ENCODE measurements around the gene NECAP2. TPM values are rescaled to one million over a fixed set of nuclear protein-coding genes. Genes with fewer than 3 reads are reported as not detected.
"Not testable (repeated sequence)": the region's sequence is repeated elsewhere in the genome, so short reads cannot be mapped to it uniquely, and the experiment has no call there.

NECAP2 gene
- total and polyA plus RNA-seq, 8 donors, result 69.5 to 84.1 (median 77.4) TPM

DNA sequence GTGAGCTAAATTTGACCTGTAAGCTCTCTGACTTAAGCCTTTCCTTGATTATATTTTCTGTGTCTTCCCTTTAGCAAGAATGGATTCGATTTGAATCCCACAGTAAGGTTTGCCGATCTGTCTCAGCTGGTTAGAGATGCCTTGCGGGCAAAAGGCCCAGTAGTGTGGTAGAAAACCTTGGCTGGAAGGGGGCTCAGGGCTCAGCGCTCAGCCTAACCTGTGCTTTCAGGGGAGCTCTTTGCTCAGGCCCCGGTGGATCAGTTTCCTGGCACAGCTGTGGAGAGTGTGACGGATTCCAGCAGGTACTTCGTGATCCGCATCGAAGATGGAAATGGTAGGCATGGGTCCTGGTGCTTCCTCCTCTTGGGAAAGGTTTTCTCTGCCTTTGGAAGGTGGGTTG is 7.1 kb downstream of the NECAP2 start:
- TF ChIP-seq, protein P1, sequence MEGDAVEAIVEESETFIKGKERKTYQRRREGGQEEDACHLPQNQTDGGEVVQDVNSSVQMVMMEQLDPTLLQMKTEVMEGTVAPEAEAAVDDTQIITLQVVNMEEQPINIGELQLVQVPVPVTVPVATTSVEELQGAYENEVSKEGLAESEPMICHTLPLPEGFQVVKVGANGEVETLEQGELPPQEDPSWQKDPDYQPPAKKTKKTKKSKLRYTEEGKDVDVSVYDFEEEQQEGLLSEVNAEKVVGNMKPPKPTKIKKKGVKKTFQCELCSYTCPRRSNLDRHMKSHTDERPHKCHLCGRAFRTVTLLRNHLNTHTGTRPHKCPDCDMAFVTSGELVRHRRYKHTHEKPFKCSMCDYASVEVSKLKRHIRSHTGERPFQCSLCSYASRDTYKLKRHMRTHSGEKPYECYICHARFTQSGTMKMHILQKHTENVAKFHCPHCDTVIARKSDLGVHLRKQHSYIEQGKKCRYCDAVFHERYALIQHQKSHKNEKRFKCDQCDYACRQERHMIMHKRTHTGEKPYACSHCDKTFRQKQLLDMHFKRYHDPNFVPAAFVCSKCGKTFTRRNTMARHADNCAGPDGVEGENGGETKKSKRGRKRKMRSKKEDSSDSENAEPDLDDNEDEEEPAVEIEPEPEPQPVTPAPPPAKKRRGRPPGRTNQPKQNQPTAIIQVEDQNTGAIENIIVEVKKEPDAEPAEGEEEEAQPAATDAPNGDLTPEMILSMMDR (IDR thresholded peaks at IDR 0.05), result no peak
- peaks cover 0 to 95% of the 10 kb centered on the region in 2 donors for H3K36me3 ChIP-seq
- no peak for ATAC-seq
- no peaks in the 10 kb centered on the region for H3K27me3 ChIP-seq
- intact Hi-C loops (cut with DNase I), result no loop called here
- no peak for DNase-seq
- no peak overlapping the region for H3K27ac ChIP-seq
- no peak overlapping the region for H3K4me3 ChIP-seq
- H3K4me1 ChIP-seq, result peaks cover 6 to 24% of the 10 kb centered on the region in 2 donors
- no peaks in the 10 kb centered on the region for H3K9me3 ChIP-seq

DNA sequence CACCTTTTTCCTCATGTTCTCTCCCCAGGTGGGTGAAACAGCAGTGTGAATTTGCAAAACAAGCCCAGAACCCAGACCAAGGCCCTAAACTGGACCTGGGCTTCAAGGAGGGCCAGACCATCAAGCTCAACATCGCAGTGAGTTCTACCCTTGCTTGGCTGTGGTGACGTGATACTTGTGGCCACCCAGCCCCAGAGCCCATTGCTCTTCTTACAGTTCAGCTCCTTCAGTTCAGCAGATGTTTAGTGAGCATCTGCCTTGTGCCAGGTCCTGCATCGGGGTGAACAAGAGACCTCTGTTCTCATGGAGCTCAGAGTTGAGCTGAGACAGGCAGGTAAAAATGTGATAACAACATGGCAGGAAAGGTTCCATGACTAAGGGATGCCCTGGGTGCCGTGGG is 8.5 kb downstream of the NECAP2 start:
- no peak overlapping the region for H3K27ac ChIP-seq
- no peak for DNase-seq
- peaks cover 0 to 10% of the 10 kb centered on the region in 2 donors for H3K4me1 ChIP-seq
- no peak overlapping the region for H3K4me3 ChIP-seq
- intact Hi-C loops (cut with DNase I), result no loop called here
- H3K36me3 ChIP-seq, result peaks cover 0 to 100% of the 10 kb centered on the region in 2 donors
- ATAC-seq, result no peak
- no peaks in the 10 kb centered on the region for H3K27me3 ChIP-seq
- H3K9me3 ChIP-seq, result no peaks in the 10 kb centered on the region
- TF ChIP-seq, protein P1 (IDR thresholded peaks at IDR 0.05), result no peak

DNA sequence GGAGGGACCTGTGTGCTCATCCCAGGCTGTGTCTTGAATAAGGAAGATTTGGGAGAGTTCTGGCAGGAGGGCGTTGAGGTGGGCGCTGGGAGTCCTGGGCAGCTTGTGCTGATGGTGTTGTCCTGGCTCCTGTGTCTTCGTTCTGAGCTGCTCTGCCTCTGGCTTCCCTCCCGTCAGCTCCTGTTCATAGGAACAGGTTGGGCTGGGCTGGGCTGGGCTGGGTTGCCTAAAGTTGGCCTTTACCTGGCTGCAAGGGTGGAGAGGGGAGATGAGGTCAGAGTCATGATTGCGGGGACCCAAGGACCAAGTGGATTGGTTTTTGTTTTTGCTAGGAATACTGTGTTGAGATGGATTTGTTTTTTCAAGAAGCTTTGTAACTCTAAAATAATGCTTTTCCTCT is 9.1 kb downstream of the NECAP2 start:
- DNase-seq (no peak), ATAC-seq (no peak)
- intact Hi-C loops (cut with DNase I), result no loop called here
- no peak overlapping the region for H3K27ac ChIP-seq
- TF ChIP-seq, protein P1 (IDR thresholded peaks at IDR 0.05), result no peak
- H3K4me1 ChIP-seq, result peaks cover 0 to 4% of the 10 kb centered on the region in 2 donors
- H3K4me3 ChIP-seq, result no peak overlapping the region
- peaks cover 0 to 100% of the 10 kb centered on the region in 2 donors for H3K36me3 ChIP-seq
- no peaks in the 10 kb centered on the region for H3K27me3 ChIP-seq
- H3K9me3 ChIP-seq, result no peaks in the 10 kb centered on the region

DNA sequence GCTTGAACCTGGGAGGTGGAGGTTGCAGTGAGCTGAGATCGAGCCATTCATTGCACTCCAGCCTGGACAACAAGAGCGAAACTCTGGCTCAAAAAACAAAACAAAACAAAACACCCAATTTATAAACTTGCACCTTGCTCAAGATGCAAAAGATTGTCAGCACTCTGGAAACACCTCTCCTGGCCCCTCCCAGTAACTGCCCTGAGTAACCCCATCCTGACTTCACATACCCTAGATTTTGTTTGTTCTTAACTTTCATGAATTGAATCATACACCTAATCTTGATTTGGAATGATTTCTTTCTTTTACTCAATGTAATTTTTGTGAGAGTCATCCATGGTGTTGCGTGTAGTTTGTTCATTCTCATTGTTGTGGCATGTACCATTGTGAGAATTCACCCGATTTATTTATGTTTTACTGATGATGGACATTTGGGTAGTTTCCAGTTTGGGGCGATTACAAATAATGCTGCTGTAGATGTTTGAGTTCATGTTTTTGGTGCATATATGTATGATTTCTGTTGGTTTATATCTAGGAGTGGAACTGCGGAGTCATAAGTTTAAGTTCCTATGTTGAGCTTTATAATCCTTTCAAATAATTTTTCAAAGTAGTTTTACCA is 10.4 kb downstream of the NECAP2 start:
- H3K4me1 ChIP-seq, result no peaks in the 10 kb centered on the region
- ATAC-seq (no peak), DNase-seq (no peak)
- H3K36me3 ChIP-seq, result peaks cover 0 to 100% of the 10 kb centered on the region in 2 donors
- H3K27ac ChIP-seq, result no peak overlapping the region
- H3K9me3 ChIP-seq, result no peaks in the 10 kb centered on the region
- intact Hi-C loops (cut with DNase I), result no loop called here
- TF ChIP-seq, protein P1 (IDR thresholded peaks at IDR 0.05), result no peak
- H3K4me3 ChIP-seq, result no peak overlapping the region
- H3K27me3 ChIP-seq, result no peaks in the 10 kb centered on the region

DNA sequence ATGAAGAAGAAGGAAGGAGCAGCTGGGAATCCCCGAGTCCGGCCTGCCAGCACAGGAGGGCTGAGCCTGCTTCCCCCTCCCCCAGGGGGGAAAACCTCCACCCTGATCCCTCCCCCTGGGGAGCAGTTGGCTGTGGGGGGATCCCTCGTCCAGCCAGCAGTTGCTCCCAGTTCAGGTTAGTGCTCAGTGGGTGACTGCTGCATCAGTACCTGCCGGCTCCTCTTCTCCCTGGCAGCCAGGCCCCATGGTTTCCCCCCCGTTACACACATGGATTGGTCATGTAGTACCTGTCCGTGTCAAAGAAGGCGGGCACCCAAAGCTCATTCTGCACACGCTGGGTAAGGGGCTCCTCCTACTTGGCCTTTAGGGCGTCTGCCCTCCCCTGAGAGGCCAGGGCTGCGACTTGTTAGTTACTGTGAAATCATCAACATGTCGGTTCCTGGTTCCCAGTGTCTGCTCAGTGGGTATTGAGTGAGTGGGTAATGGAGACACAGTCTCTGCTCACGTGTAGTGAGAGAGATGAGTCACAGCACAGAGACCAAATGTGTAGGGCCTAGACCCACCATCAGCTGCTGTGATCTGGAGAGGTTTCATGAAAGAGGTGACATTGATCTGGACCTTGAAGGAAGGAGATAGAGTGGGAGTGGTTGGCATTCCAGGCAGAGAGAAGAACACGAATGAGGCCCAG is 11.5 kb downstream of the NECAP2 start:
- TF ChIP-seq, protein P1 (IDR thresholded peaks at IDR 0.05), result no peak
- peaks cover 0 to 100% of the 10 kb centered on the region in 2 donors for H3K36me3 ChIP-seq
- no peaks in the 10 kb centered on the region for H3K4me1 ChIP-seq
- H3K27me3 ChIP-seq, result no peaks in the 10 kb centered on the region
- no peak overlapping the region for H3K4me3 ChIP-seq
- H3K27ac ChIP-seq, result no peak overlapping the region
- DNase-seq (no peak), ATAC-seq (no peak)
- H3K9me3 ChIP-seq, result no peaks in the 10 kb centered on the region
- intact Hi-C loops (cut with DNase I), result no loop called here

DNA sequence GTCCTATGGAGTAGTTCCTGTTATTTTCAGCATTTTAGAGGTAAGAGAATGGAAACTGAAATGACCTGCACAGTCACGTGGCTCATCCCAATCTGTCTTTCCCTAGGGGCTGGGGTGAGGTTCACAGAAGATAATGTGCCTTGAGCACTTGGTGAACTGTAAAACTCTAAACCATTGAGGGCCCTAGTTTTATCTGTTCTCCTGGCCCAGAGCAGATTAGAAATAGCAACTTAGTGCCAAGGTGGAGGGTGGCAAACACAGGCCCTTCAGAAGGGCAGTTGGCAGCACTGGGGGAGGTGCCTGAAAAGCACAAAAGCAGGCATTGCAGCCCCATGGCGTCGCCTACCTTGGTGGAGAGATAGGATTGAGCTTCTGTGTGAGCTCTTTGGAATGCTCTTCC is 14.4 kb downstream of the NECAP2 start:
- H3K27ac ChIP-seq; H3K9me3 ChIP-seq; H3K4me3 ChIP-seq; DNase-seq; H3K4me1 ChIP-seq; H3K27me3 ChIP-seq; ATAC-seq; intact Hi-C loops (cut with DNase I): not testable (repeated sequence)
- H3K36me3 ChIP-seq, result peaks cover 0 to 100% of the 10 kb centered on the region in 2 donors

DNA sequence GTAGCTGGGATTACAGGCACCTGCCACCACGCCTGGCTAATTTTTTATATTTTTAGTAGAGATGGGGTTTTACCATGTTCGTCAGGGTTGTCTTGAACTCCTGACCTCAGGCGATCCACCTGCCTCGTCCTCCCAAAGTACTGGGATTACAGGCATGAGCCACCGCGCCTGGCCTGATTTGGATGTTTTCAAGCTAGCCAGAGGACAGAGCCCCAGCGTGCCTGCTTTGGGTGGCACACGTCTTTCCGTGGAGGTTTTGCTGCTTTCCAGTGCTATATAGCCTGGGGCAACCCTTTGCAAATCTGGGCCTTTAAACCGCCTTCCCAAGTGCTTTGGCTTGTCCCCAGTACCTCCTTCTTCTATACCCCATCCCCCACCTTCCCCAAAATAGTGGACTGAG is 15.6 kb downstream of the NECAP2 start:
- H3K9me3 ChIP-seq; H3K27ac ChIP-seq; H3K27me3 ChIP-seq; H3K4me3 ChIP-seq; intact Hi-C loops (cut with DNase I); ATAC-seq; H3K4me1 ChIP-seq; DNase-seq: not testable (repeated sequence)
- peaks cover 0 to 100% of the 10 kb centered on the region in 2 donors for H3K36me3 ChIP-seq
